ENCODE measurements around the gene COPS4.

- TF ChIP-seq CTCF (conservative IDR thresholded peaks at IDR 0.05) (no peak), EZH2 (IDR thresholded peaks at IDR 0.05; ENCODE audit: low read depth) (no peak)
Measured at GRCh38 chr4:83080561-83080960, 45.6 kb downstream of the COPS4 start.
